ENCODE results near the gene CYSRT1.
A peak's percentile ranks its signal among the peaks of the same experiment; 100 is the strongest.
"Not testable (repeated sequence)": the region's sequence is repeated elsewhere in the genome, so short reads cannot be mapped to it uniquely, and the experiment has no call there.

CYSRT1 gene

DNA sequence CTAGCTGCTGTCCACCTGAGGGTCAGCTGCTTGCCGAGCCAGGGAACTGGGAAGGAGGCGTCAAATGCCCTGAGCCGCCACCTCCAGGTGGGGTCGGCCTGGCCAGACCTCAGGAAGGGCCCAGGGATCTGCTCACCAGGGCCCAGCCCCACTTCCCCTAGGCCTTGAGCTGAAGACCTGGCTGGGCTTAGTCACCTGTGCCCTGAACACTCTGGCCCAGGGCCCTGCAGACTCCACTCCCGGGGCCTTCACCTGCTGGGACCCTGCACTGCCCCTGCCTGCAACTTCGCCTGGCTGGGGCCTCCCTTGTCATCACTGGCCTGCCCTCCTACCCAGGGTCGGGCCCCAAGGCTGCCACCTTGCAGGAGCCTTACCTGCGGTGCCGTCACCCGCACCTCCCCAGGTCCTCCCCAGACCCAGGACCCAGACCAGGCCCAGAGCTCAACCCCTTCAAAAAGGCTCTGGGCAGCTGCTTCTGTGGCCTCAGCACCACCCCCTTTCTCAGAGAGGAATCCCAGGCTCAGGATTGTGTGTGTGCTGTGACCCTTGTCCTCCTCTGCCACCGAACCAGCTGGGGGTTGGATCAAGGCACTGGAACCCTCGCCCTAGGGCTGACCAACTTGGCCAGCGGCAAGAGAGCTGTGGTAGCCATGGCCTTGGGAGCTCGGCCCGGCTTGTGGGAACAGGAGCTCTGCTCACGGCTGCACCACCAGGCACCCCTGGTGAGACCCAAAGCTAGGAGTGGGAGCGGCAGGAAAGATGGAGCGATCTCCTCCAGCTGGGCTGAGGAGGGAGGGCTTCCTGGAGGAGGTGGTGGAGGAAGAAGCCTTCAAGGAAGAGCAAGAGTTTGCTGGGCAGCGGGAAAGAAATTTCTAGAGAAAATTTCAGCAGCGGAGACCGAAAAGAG lies 29.0 kb downstream of the CYSRT1 start:
- no peak for DNase-seq

DNA sequence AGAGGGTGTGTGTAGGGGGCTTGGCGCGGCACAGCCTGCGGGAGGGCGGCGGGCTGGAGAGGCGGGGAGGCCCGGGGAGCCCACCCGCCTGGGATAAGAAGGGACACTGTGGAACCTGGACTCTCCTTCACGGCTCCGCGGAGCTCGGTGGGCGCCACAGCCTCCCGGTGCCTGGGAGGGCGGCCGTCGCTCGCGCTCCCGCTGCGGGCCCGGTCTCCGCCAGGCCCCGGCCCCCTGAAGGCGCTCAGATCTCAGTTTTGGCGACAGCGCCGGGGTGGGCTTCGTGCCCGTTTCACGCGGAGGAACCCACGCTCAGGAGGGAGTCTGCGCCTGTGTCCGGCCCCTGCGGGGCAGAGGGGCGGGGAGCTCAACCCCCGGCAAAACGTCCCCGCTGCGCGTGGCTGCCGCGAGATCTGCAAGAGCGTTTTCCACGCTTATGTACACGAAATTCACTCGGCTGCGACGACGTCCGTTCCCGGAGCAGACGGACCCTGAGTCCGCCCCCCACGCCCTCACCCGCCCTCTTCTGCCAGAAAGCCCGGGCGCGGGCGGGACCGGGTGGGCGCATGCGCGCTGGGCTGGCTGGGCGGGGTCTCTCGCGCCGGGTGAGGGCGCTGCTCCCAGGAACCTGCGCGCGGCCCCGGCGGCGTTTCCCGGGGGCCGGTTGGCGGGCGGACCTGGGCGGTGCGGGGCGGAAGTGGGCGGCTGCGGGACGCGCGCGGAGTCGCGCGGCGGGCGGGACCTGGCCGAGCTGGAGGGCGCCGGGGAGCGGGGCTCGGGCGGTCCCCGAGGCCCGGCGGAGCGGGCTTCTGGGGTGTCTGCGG lies 29.9 kb downstream of the CYSRT1 start, which contains the start of gene NELFB:
Gene NELFB (plus strand): TSS at position 704 of the 824 bp plus-strand sequence.
- DNase-seq = peak; percentile 98

DNA sequence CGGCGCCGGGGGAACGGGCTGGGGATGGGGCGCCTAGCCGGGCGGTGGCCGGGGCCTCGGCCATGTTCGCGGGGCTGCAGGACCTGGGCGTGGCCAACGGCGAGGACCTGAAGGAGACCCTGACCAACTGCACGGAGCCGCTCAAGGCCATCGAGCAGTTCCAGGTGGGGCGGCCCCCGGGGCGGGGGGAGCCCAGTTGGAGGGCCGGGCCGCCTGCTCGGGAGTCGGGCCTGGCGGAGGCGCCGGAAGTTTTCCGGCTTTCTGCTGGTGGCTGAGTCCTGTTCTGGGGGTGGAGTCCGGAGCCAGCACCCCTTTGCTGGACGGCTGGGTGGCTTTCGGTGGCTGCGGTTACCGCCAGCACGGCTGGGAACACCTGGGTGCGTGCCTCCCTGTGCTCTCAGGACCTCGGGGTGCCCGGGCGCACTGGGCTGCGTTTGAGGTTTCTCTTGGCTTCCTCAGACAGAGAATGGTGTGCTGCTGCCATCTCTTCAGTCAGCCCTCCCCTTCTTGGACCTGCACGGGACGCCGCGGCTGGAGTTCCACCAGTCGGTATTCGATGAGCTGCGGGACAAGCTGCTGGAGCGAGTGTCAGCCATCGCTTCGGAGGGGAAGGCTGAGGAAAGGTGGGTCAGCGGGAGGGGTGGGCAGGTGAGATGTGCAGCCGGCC lies 30.6 kb downstream of the CYSRT1 start:
- no peak for DNase-seq

DNA sequence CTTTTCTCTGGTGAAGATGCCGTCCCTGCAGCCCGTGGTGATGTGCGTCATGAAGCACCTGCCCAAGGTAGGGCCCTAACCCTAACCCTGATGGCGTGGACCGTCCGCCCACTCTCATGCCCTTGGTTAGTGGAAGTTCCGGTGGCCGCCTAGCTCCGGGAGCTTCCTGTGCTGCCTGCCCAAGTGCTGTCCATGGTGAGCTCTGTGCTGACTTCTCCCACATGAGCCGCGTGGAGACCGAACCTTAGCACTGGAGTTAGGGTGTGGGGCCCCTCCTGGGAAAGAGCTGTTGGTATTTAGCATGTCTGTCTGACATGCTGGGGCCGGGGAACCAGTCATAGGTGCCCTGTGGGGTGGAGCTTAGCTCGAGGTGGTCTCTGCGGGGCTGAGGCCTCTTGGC lies 31.4 kb downstream of the CYSRT1 start:
- DNase-seq = no peak

DNA sequence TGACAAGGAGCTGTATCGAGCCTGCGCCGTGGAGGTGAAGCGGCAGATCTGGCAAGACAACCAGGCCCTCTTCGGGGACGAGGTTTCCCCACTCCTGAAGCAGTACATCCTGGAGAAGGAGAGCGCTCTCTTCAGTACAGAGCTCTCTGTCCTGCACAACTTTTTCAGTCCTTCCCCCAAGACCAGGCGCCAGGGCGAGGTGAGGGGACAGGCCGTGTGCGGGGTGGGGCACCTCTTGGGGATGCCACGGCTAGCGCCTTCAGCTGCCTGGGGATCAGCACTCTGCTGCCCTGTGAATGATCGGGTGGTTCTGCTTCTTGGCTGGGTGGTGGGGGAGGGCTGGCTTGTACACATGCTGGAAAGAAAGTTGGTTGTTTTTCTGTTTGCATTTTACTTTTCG lies 31.9 kb downstream of the CYSRT1 start:
- no peak for DNase-seq

DNA sequence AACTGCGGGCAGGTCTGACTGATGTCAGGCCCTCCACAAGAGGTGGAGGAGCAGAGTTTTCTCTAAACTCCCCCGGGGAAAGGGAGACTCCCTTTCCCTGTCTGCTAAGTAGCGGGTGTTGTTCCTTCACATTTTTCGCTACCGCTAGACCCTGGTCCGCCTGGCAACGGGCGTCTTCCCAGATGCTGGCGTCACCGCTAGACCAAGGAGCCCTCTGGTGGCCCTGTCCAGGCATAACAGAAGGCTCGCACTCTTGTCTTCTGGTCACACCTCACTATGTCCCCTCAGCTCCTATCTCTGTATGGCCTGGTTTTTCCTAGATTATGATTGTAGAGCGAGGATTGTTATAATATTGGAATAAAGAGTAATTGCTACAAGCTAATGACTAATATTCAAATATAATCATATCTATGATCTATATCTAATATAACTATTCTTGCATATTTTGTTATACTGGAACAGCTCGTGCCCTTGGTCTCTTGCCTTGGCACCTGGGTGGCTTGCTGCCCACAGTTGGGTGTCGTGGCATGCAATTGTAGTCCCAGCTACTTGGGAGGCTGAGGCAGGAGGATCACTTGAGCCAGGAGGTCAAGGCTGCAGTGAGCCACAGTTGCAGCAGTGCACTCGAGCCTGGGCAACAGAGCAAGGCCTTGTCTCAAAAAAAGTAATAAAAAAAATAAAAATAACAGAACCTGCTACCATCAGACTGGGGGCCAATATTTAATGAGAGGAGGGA lies 37.4 kb downstream of the CYSRT1 start:
- DNase-seq = not testable (repeated sequence)

DNA sequence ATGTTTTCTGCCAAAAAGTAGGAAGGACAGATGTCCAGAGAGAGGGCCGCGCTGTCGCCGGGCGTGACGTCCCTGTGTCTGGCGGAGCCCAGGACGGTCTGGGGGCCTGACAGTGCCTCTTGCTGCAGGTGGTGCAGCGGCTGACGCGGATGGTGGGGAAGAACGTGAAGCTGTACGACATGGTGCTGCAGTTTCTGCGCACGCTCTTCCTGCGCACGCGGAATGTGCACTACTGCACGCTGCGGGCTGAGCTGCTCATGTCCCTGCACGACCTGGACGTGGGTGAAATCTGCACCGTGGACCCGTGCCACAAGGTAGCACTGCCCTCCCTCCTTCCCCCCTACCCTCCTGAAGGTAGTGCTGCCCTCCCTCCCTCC lies 37.9 kb downstream of the CYSRT1 start:
- DNase-seq = no peak

DNA sequence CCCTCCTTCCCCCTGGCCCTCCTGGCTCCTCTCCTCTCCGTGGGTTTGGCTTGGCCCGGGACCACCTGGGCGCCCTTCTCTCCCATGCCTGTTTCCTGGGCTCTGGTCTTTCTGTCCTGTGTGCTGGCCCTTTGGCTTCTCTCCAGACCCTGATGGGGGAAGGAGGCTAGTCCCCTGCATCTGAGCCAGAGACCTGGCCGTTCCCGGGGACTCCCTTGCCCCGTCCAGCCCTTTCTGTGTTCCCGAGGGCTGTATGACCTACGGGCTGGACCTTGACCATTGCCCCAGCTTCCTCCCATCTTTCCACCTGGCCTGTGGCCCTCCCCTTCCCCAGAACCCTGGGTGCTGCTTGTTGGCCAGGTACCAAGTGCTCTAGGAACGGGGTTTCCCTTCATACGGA lies 38.5 kb downstream of the CYSRT1 start:
- no peak for DNase-seq

DNA sequence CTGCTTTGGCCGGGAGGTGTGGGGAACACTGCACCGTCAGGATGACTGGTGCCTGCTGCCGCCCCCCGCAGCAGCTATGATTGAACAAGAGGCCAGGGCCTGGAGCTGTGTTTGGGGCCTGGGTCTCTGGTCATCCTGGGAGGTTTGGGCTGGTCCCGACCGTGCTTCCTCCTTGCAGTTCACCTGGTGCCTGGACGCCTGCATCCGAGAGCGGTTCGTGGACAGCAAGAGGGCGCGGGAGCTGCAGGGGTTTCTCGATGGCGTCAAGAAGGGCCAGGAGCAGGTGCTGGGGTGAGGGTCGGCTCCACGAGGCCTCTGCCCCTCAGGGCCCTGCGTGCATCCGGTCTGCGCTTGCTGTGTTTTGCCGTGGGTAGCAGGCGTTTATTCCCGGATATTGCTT lies 39.1 kb downstream of the CYSRT1 start:
- no peak for DNase-seq

DNA sequence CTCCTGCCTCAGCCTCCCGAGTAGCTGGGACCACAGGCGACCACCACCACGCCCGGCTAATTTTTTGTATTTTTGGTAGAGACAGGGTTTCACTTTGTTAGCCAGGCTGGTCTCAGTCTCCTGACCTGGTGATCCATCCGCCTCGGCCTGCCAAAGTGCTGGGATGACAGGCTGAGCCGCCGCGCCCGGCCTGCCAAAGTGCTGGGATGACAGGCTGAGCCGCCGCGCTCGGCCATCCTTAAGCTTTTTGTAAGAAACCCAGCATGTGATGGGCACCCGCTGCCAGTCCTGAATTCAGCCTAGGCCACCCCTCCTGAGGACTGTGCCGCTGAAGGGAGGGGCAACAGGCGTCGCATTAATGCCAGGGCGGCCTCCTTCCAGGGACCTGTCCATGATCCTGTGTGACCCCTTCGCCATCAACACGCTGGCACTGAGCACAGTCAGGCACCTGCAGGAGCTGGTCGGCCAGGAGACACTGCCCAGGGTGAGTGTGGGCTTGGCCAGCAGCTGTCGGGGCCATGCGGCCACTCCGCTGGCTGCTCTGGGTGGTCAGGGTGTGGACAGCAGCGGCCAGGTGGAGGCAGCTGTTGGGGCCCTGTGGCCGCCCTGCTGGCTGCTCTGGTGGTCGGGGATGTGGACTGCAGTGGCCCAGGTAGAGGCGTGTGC lies 40.7 kb downstream of the CYSRT1 start:
- no peak for DNase-seq

DNA sequence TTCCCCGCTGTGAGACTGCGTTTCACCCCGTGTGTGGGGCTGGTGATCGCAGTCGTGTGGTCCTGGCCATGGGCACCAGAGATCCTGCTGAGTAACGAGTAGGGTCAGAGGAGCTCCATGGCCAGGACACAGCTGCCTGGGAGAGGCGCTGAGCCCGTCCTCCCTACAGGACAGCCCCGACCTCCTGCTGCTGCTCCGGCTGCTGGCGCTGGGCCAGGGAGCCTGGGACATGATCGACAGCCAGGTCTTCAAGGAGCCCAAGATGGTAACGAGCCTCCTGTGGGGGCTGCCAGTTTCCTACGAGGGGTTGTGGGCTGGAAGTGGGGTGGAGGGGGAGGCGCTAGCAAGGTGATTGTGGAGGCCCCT lies 41.2 kb downstream of the CYSRT1 start:
- no peak for DNase-seq

DNA sequence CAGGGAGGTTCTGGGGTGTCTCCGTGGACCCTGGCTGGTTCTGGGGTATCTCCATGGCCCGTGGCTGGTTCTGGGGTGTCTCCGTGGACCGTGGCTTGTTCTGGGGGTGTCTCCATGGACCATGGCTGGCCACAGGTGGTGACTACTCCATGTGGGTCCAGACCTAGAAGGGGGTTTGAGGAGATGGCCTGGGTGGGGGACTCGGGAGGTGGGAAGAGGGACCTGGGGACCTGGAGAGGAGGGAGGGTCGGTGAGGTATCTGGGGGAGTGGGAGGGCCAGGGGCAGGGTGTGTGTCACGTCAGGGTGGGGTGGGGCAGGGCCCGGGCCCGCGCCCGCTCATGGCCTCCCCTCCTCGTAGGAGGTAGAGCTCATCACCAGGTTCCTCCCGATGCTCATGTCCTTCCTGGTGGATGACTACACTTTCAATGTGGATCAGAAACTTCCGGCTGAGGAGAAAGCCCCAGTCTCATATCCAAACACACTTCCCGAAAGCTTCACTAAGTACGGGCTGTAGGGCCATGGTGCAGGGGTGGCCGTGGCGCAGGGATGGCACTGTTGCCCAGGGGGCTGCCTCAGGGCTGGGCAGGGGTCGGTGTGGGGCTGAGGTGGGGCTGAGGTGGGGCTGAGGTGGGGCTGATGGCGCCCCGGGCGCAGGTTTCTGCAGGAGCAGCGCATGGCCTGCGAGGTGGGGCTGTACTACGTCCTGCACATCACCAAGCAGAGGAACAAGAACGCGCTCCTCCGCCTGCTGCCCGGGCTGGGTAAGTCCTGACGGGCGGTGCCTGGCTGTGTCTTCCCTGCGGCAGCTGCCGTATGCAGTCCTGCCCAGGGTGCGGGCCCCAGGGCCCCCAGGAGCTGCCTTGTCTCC lies 41.8 kb downstream of the CYSRT1 start:
- DNase-seq = no peak

DNA sequence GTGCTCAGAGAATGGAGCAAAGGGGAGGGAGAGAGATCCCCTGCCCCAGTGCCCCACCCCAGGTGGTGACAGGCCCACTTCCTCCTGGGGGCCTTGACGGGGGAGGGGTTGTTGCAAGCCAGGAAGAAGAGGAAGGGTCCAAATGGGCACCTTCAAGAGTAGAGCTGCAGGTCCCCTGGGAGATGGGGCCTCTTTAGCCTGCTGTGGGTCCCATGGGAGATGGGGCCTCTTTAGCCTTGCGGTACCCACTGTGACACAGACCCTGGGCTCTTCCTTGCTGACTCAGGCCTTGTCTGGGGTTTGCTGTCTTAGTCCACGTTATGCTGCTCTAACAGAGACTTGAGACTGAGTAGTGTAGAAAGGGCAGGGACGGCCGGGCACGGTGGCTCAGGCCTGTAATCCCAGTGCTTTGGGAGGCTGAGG lies 43.0 kb downstream of the CYSRT1 start:
- no peak for DNase-seq

DNA sequence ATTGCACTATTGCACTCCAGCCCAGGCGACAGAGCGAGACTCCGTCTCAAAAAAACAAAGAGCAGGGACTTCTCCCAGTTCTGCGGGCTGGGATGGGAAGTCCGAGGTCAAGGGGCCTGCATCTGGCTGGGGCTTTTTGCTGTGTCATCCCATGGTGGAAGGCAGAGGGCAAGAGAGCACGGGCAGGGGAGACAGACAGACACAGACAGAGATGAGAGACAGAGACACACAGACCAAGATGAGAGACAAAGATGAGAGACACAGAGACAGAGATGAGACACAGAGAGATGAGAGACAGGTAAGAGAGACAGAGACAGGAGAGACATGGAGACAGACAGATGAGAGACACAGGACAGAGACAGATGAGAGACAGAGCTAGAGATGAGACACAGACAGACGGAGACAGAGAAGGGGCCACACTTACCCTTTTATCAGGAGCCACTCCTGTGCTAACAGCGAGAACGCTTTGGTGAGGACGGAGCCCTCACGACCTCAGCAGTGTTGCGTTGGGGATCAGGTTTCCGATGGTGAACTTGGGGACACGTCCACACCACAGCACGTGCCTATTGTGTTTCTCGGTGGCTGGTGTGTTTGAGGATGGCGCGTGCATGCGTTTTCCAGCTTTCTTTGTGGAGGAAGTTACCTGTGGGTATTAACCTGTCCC lies 43.7 kb downstream of the CYSRT1 start:
- DNase-seq = no peak

DNA sequence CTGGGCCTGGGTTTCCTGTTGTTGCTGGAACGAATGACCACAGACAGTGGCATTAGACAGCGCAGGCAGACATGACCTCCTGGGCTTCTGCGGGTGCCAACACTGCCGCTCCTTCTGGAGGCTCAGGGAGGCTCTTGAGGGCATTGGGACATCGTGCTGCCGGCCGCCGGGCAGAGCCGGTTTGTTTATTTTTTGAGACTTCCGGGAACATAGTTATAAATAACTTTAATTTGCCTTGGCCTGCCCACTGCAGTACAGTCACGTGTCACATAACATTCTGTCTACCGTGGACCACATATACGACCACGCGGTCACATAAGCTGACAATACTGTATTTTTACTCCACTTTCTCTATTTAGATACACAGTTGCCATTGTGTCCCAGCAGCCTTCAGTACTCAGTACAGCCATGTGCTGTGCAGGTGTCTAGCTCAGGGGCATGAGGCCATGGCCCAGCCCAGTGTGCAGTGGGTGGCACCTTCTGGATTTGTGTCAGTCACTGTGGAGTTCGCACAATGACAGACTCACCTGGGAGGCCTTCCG lies 44.3 kb downstream of the CYSRT1 start:
- no peak for DNase-seq

DNA sequence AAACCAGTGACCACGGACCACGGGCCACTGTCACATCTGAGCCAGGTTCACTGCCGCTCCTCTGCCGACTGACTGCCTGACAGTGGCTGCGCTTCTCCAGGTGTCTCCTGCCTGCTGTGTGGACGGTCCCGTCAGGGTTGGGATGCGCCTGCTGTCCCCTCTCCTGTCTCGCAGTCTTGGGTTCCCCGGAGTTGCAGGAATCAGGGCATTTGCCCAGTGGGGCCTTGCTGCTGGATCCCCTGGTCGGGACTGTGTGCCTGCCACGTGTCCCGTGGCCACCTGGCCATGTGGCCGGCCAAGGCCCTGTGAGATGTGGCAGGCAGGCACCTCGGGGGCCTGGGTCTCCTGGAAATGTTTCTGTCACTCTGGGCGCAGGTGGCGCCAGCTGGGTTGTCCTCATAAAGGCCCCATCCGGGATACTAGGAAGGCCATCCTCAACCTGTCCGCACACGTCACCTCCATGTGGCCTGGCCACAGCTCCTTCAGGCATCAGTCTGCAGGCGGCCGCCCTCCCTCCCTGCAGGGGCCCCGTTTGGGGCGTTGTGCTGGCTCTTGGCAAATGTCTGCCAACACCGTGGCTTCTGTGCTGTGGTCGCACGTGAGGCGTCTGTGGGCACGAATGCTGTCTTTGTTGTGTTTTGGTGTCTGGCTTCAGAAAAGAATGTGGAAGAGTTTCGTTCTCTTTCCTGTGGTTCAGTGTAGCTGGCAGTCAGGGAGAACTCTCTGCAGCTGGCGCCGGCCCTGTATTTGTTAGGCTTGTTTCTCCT lies 46.1 kb downstream of the CYSRT1 start:
- DNase-seq = no peak

DNA sequence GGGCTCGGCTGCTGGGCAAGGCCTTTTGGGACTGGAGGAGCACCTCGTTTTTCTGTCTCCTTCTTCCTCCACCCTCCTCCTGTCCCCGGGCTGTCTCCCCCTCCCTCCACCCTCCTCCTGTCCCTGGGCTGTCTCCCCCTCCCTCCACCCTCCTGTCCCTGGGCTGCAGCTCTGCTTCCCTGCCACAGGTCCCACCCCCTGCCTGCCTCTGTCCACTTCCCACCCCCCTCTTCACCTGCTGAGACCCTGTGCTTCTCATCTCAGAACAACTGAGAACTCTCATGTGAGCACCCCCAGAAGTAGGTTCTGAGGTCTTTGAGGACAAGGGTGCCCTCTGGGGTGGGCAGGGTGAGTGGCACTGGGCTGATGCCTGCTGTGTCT lies 46.7 kb downstream of the CYSRT1 start:
- DNase-seq = no peak

DNA sequence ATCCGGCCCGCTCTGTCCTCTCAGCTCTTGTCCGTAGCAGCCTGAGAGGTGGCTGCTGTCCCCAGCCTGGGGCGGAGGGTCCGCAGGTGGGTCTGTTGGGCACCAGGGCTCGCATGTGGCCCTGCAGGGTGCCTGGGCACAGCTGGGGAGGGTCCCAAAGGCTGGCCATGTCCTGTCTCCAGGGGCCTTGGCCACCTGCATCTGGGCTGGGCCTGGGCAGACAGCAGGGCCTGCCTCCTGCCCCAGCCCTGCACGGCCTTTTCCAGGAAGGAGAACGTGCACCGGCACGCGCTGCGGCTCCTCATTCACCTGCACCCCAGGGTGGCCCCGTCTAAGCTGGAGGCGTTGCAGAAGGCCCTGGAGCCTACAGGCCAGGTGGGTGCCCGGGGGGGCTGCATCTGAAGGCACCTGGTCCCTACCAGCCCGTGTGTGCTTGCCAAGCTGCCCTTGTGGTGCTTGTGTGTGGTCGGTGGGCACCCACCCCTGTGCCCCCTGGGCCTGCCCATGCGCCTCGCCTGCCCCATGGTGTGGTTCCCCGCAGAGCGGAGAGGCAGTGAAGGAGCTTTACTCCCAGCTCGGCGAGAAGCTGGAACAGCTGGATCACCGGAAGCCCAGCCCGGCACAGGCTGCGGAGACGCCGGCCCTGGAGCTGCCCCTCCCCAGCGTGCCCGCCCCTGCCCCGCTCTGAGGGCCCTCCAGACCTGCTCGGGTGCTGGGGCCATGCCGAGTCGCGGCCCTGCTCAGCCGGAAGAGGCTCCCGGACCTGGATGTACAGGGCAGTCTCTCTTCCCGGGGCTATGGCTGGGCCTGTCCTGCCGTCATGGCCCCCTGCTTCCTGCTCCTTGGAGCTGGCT lies 47.5 kb downstream of the CYSRT1 start:
- DNase-seq = no peak

DNA sequence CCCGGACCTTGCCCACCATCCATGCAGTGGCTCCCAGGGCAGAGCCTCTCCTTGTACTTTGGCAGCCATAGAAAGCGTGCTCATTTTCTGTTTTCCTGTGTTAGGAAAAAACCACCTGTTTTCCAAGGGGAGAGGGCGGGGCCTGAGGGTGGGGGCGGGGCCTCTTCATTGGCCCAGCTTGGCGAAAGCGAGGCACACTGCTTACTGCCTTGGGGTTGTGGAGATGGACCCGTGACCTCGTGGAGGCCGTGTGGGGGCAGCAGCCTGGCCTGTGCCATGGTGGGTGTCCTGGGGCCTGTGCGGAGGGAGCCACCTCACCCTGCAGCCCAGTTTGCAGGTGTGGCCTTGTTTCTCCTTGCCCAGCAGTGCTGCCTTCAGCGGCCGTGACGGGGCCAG lies 48.1 kb downstream of the CYSRT1 start:
- no peak for DNase-seq

Data from right forelimb (tissue), 1 donor.